HFF-Myc (cell line): ENCODE results near the gene SPEM2.

Experiments
- DNase-seq: peaks from one replicate; pipeline ENCODE4 v3.0.0-alpha.2; 2011; ENCODE audit warnings: low read depth; ENCODE audit errors: extremely low read depth
- H3K4me3 ChIP-seq: replicated peaks from 2 replicates; pipeline ENCODE4 v1.5.1; 2011; ENCODE audit warnings: low read depth, mild to moderate bottlenecking, control low read depth, low read length
- CTCF ChIP-seq: IDR thresholded peaks from 2 replicates; pipeline ENCODE4 v1.5.1; 2012; ENCODE audit warnings: mild to moderate bottlenecking, low read depth, low read length, control low read depth; ENCODE audit errors: missing control alignments

The SPEM2 gene

GRCh38 chr17:7393613-7394451 is 31.6 kb upstream of the SPEM2 start:
- TF ChIP-seq CTCF, result peak; percentile 8
- H3K4me3 ChIP-seq, result peak overlapping the region; percentile 81
- no peak for DNase-seq

GRCh38 chr17:7394452-7395191 is 30.8 kb upstream of the SPEM2 start, which contains the start of gene PLSCR3:
Gene PLSCR3, minus strand, starts transcription at chr17:7394525. Its CDS starts 415 bp downstream, at chr17:7394110.
- DNase-seq, result peak; percentile 27
- no peak for TF ChIP-seq CTCF
- peak within 1 kb of the TSS; percentile 81 for H3K4me3 ChIP-seq

DNA sequence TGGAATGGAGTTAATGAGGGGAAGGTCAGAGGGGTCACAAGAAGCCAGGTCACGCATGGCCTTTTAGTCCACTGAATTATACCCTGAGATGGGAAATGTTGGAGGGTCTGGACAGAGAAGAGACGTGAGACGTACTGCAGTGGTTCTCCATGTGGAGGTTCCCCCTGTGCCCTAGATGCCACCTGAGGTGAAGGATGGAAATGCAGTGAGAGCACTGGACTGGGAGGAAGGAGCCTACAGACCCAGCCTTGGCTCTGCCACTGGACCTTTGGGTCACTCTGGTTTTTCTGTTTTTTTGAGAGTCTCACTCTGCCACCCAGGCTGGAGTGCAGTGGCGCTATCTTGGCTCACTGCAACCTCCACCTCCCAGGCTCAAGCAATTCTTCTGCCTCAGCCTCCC is 29.3 kb upstream of the SPEM2 start:
- no peak overlapping the region for H3K4me3 ChIP-seq
- DNase-seq, result no peak
- no peak for TF ChIP-seq CTCF

GRCh38 chr17:7398612-7399011 is 26.8 kb upstream of the SPEM2 start:
- H3K4me3 ChIP-seq, result no peak overlapping the region
- no peak for TF ChIP-seq CTCF
- DNase-seq, result no peak

GRCh38 chr17:7403043-7403726 is 22.2 kb upstream of the SPEM2 start:
- peak overlapping the region; percentile 65 for H3K4me3 ChIP-seq
- TF ChIP-seq CTCF, result no peak
- no peak for DNase-seq

DNA sequence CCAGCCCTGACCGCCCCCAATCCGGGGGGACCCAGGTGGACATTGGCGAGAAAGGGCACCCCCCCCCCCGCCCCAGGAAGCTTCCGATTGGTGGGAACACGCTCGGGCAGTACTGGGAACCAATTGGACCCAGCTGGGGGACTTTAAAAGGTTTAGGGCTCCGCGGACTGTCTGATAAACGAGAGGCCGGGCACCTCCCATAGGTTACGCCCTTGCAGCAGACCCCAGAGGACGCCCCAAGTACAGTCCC is 21.8 kb upstream of the SPEM2 start:
- no peak for DNase-seq
- H3K4me3 ChIP-seq, result peak overlapping the region; percentile 65
- TF ChIP-seq CTCF, result no peak
